LHCN-M2 (cell line): Measurements from ENCODE around the gene BICC1. TPM values are rescaled to one million over a fixed set of nuclear protein-coding genes. Genes with fewer than 3 reads are reported as not detected.

ENCODE experiments used
- DNase-seq: peaks from one replicate; pipeline ENCODE4 v3.0.0-alpha.2; 2012; ENCODE audit warnings: low read depth
- total RNA-seq: library from RNA; depleted of rRNA; stranded (reverse); fragments of >200 nt; gene quantifications from 2 replicates; pipeline ENCODE4 v1.2.3, GENCODE V29; 2014

The BICC1 gene
- total RNA-seq, 1 experiment from 2014 or later: 20.7 TPM

- DNase-seq: no peak
Observed at GRCh38 chr10:58514111-58514770, 1.6 kb downstream of the BICC1 start.

GRCh38 chr10:58515291-58515941 lies 2.7 kb downstream of the BICC1 start:
- DNase-seq: no peak

- DNase-seq: no peak
Observed at GRCh38 chr10:58516119-58516518, 3.4 kb downstream of the BICC1 start.

GRCh38 chr10:58516671-58517070 lies 4.0 kb downstream of the BICC1 start:
- DNase-seq: no peak

GRCh38 chr10:58517081-58517480 lies 4.4 kb downstream of the BICC1 start:
- DNase-seq: peak; percentile 18

- DNase-seq: no peak
Observed at GRCh38 chr10:58517491-58518355, 5.1 kb downstream of the BICC1 start.

- no peak for DNase-seq
Observed at GRCh38 chr10:58518775-58519174, 6.1 kb downstream of the BICC1 start.

GRCh38 chr10:58529077-58529728 lies 16.5 kb downstream of the BICC1 start:
- DNase-seq: no peak

GRCh38 chr10:58531084-58531695 lies 18.5 kb downstream of the BICC1 start:
- DNase-seq: peak; percentile 77

GRCh38 chr10:58535311-58535710 lies 22.6 kb downstream of the BICC1 start:
- no peak for DNase-seq

- DNase-seq: no peak
Observed at GRCh38 chr10:58543141-58543540, 30.5 kb downstream of the BICC1 start.

GRCh38 chr10:58544135-58544534 lies 31.5 kb downstream of the BICC1 start:
- DNase-seq: no peak

GRCh38 chr10:58545427-58545826 lies 32.8 kb downstream of the BICC1 start:
- DNase-seq: no peak

GRCh38 chr10:58546137-58546536 lies 33.5 kb downstream of the BICC1 start:
- no peak for DNase-seq

- DNase-seq: no peak
Observed at GRCh38 chr10:58546722-58547445, 34.2 kb downstream of the BICC1 start.

- no peak for DNase-seq
Observed at GRCh38 chr10:58547963-58548362, 35.3 kb downstream of the BICC1 start.

- no peak for DNase-seq
Observed at GRCh38 chr10:58554316-58554715, 41.6 kb downstream of the BICC1 start.

GRCh38 chr10:58555170-58555929 lies 42.7 kb downstream of the BICC1 start:
- DNase-seq: no peak

- no peak for DNase-seq
Observed at GRCh38 chr10:58555930-58556311, 43.2 kb downstream of the BICC1 start.

GRCh38 chr10:58556516-58557165 lies 44.0 kb downstream of the BICC1 start:
- DNase-seq: no peak
